ENCODE data around the gene ADAMTSL1.

DNA sequence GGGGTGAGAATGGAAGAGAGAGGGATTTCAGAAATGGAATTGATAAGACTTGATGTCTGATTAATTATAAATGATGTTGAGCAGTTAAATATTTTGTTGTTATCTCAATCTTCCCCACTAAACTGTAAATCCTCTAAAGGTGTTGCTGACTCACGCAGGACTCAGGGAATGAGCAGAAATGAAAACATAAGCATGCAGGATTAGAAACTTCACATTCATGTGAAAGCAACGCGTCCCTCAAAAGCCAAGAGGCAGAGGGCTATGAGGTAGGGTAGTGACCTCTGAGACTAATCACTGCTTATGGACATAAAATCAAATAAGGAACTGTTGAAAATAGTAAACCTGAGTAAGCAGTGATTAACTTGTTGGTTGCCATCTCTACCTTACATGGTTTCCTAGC, 21.1 kb downstream of the ADAMTSL1 start:
- TF ChIP-seq CTCF (IDR thresholded peaks at IDR 0.05) = no peak
- no peak for TF ChIP-seq REST (IDR thresholded peaks at IDR 0.05; ENCODE audit: insufficient read depth in 1 of 2, low read depth in 2 of 2, low read length in 1 of 2)
- TF ChIP-seq TCF7L2 (IDR thresholded peaks at IDR 0.05; ENCODE audit: low read depth, low read length) = no peak
- TF ChIP-seq SIN3A (IDR thresholded peaks at IDR 0.05; ENCODE audit: borderline replicate concordance, insufficient read depth, low read depth, low read length) = no peak
- TF ChIP-seq POLR2AphosphoS5 (IDR thresholded peaks at IDR 0.05; ENCODE audit: low read depth, low read length) = no peak

All from Panc1 (cell line).